Measurements from ENCODE around the gene ZNF79. TPM values are rescaled to one million over a fixed set of nuclear protein-coding genes. Genes with fewer than 3 reads are reported as not detected.

The ZNF79 gene
- polyA plus RNA-seq, 3 donors = 6.3 to 7.5 (median 6.4) TPM

DNA sequence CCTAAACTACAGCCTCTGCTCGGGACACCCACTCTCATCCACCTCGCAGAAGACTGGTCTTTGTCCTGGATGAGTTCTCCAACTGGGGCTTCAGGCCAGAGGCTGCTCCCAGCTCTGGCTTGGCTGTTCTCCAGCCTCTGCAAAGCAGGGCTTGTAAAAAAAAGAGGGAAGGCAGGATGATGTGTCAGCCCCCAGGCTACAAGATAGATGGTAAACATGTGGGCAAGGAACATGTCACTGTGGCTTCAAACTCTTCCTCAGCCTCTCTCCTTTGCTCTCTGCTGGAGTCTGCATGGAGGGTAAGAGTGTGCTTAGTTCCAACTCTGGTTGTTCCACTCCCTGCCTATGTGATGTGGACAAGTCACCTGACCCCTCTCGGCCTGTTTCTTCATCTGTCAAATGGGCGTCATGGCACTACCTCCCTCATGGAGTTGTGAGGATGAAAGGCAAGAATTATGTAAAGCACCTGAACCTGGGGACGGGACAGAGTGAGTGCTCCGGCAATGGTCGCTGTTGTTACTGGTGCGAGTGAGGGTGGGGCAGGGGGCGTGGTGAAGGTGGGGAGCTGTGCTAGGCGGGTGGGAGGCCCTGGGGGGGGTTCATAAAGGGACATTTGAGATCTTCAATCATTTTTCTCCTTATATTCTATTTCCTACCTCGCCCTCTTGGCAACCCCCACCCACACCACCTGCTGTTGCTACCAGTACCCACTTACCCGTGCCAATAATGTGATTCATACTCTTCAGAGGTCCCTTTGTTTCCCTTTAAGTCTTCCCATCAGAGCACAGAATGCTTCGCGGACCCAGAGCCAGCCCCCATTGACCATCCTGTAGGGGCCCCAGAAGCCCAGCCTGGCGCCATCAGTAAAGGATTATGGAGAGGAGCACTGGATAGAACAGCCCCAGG, 6.8 kb upstream of the ZNF79 start:
- DNase-seq (ENCODE audit: extremely low read depth in 1 of 11, low read depth in 9 of 11, low spot score in 4 of 11) = no peak

DNA sequence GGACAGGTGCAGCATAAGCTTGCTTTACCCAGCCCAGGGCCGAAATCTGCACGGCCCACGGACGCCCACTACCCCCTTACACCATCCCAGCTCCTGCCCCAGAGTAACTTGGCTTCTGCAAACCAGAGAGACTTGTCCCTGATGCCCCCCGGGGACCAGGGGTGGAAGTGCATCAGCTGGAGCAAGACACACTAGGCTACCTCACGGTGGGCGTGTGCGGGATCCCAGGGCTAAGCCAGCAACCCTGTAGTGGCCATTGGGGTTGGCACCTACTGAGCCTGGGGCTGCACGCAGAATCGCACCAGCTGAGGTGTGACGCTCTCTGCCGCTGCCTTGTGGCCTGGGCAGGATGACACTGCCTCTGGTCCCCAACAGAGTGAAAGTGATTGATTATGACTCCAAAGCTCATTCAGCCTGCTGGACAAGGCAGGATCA, 6.1 kb upstream of the ZNF79 start:
- DNase-seq (ENCODE audit: extremely low read depth in 1 of 11, low read depth in 9 of 11, low spot score in 4 of 11) = no peak

DNA sequence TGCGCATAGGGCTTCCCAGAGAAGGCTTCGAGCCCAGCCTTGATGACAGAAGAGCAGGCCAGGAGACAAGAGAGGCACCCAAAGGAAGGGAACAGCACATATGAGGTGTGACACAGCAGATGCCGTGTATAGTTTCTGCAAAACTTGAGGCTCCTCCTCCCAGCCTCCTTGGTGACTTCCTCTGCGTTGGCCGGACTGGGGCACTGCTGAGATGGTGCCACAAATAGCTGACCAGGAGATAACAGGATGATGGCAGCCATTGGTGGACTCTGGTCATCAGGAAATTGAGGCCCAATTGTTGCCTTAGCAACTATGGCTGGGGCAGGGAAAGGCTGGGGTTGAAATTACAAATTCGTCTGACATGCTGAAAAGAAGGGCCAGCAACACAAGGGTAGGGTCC, 4.8 kb upstream of the ZNF79 start:
- no peak for DNase-seq (ENCODE audit: extremely low read depth in 1 of 11, low read depth in 9 of 11, low spot score in 4 of 11)

DNA sequence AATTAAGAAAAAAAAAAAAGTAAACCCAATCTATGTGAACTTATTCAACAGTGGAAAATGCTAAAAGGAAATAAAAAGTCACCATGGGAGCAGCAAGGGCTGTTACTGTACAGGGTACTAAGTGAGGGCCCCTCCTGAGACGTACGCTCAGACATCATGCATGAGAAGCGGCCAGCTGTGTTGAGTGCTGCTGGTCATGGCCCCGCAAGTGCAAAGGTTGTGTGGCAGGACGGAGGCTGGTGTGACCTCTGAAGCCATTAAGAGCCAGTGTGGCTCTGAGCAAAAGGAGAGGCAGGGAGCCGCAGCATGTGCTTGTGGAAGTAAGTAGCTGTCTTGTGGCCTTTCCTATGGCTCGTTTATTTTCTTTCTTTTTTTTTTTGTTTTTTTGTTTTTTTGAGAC, 3.1 kb upstream of the ZNF79 start:
- DNase-seq (ENCODE audit: extremely low read depth in 1 of 11, low read depth in 9 of 11, low spot score in 4 of 11) = no peak

DNA sequence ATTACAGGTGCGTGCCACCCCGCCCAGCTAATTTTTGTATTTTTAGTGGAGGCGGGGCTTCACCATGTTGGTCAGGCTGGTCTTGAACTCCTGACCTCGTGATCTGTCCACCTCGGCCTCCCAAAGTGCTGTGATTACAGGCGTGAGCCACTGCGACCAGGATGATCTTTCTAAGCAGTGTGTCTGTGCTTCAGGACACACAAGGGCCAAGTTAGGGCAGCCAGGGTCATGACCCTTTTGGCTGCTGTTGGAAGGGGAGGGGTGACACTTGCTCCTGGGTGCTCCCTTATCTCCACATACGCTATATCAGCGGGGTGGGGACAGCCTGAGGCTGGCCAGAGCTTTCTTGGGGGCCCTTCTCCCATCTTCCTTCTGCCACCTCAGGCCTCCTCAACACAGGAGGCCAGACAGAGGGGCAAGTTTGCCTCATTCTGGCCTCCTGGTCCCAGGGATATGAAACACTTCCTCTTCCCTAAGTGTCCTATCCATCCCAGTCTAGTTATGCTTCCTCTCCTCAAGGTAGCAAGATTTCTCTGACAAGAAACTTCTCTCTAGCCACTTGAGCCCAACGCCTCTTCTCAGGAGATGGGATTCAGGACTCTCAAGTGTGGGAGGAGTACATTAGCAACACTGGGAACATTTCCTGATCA, 1.9 kb upstream of the ZNF79 start:
- DNase-seq (ENCODE audit: extremely low read depth in 1 of 11, low read depth in 9 of 11, low spot score in 4 of 11) = no peak

DNA sequence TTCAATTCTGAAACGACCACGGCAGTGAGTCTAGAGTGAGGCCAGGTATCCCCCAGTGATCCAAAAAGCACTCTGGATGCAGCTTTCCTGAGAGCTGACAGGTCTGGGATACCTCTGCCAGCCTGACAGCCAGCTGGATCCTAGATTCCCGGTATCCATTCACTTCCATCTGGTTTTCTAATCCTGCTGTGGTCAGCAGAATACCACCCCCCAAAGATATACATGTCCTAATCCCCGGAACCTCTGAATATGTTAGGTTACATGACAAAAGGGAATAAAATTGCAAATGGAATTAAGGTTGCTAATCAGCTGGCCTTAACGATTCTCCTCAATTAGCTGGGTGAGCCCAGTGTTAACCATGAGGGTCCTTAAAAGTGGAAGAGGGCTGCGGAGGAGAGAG, 1.4 kb upstream of the ZNF79 start:
- no peak for DNase-seq (ENCODE audit: extremely low read depth in 1 of 11, low read depth in 9 of 11, low spot score in 4 of 11)

DNA sequence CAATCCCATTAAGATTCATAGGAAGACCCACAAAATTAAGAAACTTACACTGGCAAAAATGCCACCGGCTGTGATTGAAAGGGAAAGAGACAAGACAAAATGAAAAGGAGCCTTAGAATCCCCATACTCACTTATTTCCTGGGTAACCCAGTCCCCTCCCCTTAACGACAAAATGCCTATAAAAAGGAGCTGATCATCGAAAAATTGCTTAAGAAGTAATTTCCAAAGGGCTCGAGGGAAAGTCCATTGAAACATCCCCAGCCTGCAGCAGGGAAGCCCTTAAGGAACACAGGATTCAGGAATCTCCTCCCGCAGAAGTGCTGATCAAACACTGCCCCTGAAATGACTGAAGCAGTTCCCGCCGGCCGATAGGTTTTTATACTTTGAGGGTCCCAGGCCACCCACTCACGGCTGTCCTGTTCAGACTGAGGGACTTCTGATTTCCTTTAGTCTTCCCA, 677 bp upstream of the ZNF79 start:
- DNase-seq (ENCODE audit: extremely low read depth in 1 of 11, low read depth in 9 of 11, low spot score in 4 of 11) = peak in 2 of 11 donors; percentile 10 to 19

DNA sequence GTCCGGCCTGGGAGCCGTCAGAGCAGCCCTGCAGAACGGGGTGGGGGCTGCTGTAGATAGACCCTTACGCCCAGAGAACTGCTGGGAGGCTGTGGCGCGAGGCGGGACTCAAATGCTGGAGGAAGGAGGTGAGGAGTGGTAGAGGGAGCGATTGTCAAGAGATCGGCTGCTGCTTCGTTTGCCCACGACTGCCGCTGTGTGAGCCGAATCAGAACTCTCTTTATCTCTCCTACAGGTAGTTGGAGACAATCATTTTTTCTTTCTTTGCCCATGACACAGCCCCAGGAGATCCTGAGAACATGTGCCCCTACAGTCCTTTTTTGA, 456 bp downstream of the ZNF79 start:
- peak in 2 of 11 donors; percentile 4 to 12 for DNase-seq (ENCODE audit: extremely low read depth in 1 of 11, low read depth in 9 of 11, low spot score in 4 of 11)

DNA sequence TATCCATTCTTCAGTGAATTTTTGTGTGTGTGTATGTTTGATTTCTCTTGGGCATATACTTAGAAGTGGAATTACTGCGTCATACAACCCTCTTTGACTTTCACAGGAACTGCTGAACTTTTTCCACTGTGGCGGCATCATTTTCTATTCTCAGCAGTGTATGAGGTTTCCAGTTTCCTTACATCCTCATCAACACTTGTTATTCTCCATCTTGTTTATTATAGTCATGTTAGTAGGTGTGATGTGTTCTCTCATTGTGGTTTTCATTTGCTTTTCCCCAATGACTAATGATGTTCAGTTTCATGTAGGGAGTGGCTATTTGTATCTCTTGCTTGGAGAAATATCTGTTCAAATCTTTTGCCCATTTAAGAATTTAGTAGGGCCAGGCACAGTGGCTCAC, 2.6 kb downstream of the ZNF79 start:
- DNase-seq (ENCODE audit: extremely low read depth in 1 of 11, low read depth in 9 of 11, low spot score in 4 of 11) = no peak

DNA sequence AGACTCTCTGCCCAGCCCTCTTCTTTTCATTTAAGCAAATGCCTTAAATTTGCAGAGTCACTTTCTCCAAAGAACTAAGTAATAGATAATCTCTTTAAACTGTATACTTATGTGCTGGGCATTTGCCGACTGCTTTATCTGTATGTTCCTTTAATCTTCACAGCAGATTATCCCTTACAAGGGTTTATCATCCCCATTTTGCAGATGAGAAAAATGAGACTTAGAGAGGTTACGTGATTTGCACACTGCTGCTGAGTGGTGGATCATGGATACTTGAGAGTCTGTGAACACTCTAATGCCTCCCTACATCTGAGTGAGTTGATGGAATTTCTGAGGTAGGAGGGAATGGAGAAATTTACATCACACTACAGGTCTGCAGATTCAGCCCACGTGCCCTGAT, 4.2 kb downstream of the ZNF79 start:
- DNase-seq (ENCODE audit: extremely low read depth in 1 of 11, low read depth in 9 of 11, low spot score in 4 of 11) = no peak

DNA sequence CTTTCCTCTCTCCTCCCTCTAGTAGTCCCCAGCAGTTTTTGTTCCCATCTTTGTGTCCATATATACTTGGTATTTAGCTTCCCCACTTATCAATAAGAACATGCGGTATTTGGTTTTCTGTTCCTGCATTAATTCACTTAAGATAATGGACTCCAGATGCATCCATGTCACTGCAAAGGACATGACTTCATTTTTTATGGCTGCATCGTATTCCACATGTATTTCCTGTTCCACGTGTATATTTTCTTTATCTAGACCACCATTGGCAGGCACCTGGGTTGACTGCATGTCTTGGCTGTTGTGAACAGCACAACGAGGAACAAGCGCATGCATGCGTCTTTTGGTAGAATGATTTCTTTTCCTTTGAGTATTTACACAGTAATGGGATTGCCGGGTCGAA, 6.2 kb downstream of the ZNF79 start:
- no peak for DNase-seq (ENCODE audit: extremely low read depth in 1 of 11, low read depth in 9 of 11, low spot score in 4 of 11)

DNA sequence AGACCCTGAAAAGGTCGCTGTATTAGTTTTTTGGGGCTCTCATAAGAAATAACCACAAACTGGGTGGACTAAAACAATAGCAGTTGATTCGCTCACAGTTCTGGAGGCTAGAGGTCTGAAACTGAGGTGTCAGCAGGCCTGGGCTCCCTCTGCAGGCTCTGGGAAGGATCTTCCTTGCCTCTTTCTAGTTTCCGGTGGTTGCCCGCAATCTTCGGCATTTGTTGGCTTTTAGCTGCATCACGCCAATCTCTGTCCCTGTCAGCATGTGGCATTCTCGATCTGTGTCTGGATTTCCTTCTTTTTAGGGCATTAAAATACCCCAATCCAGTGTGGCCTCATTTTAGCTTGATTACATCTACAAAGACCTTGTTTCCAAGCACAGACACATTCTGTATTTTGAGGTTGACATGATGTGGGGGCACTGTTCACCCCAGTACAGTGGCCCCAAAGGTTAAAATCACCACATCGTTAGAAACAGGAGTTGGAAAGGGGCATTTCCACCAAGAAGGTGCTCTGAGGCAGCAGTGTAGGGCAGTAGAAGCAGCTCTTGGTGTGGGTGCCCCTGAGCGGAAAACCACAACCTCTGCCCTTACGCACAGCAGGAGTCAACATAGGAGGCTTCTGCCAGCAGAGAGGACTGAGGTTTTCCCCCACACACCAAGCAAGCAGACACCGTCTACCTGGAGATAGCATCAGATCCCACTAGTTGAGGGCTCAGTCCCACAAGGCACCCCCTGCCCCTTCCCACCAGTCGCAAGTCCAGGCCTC, 13.5 kb downstream of the ZNF79 start:
- DNase-seq (ENCODE audit: extremely low read depth in 1 of 11, low read depth in 9 of 11, low spot score in 4 of 11) = no peak

DNA sequence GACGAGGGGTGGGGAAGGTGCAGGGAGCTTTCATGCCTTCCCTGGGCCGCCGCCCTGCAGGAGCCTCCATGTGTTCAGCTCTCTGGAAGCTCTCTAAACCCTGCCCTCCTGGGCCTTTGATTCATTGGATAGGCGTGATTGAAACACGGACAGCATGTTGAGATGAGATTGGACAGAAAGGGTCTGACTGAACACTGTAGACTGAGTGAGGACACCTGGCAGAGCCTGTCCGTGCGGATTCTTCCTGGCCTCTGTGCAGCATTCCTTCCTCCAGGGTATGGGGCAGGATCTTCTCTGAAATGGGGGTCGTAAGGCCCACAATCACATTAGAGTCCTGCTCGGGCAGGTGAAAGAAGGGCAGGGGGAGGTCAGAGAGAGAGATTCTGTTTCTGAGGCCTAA, 14.2 kb downstream of the ZNF79 start:
- DNase-seq (ENCODE audit: extremely low read depth in 1 of 11, low read depth in 9 of 11, low spot score in 4 of 11) = no peak

DNA sequence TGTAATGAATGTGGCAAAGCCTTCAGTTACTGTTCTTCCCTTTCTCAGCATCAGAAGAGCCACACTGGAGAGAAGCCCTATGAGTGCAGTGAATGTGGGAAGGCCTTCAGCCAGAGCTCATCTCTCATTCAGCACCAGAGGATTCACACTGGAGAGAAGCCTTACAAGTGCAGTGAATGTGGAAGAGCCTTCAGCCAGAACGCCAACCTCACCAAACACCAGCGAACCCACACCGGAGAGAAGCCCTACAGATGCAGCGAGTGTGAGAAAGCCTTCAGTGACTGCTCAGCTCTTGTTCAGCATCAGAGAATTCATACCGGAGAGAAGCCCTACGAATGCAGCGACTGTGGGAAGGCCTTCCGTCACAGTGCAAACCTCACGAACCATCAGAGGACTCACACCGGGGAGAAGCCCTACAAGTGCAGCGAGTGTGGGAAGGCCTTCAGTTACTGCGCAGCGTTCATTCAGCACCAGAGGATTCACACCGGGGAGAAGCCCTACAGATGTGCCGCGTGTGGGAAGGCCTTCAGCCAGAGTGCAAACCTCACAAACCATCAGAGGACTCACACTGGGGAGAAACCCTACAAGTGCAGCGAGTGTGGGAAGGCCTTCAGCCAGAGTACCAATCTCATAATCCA, 20.2 kb downstream of the ZNF79 start:
- DNase-seq (ENCODE audit: extremely low read depth in 1 of 11, low read depth in 9 of 11, low spot score in 4 of 11) = no peak

DNA sequence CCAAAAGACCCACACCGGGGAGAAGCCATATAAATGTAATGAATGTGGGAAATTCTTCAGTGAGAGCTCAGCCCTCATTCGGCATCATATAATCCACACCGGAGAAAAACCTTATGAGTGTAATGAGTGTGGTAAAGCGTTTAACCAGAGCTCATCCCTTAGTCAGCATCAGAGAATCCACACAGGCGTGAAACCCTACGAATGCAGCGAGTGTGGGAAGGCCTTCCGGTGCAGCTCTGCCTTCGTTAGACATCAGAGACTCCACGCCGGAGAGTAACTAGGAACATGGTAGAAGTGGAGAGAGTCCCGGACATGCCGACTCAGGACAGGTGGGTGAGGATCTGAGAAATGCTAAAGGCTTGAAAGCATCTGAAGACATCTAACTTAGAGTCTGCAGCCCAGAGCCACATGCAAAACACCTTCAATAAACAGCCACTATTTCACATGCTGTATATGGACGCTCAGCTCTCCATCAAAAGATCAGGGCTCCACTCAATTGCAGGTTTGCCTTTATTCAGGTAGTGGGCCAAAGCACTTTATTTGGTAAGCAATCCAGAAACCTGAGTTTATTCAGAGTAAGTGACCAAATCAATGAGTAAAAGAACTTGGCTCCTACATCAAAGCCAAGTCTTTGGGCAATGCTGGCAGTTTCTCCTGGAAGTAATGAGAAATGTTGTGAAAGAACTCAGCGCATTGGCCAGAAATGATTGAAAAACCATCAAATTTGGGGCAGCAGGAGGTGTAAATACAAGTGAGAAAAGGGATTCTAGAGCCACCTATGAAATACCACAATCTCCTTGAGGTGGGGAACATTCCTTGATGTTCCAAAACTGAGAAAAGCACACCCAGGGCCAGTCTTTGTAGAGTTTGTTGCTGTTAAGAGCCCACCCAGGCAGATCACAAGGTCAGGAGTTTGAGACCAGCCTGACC, 21.0 kb downstream of the ZNF79 start:
- DNase-seq (ENCODE audit: extremely low read depth in 1 of 11, low read depth in 9 of 11, low spot score in 4 of 11) = no peak

DNA sequence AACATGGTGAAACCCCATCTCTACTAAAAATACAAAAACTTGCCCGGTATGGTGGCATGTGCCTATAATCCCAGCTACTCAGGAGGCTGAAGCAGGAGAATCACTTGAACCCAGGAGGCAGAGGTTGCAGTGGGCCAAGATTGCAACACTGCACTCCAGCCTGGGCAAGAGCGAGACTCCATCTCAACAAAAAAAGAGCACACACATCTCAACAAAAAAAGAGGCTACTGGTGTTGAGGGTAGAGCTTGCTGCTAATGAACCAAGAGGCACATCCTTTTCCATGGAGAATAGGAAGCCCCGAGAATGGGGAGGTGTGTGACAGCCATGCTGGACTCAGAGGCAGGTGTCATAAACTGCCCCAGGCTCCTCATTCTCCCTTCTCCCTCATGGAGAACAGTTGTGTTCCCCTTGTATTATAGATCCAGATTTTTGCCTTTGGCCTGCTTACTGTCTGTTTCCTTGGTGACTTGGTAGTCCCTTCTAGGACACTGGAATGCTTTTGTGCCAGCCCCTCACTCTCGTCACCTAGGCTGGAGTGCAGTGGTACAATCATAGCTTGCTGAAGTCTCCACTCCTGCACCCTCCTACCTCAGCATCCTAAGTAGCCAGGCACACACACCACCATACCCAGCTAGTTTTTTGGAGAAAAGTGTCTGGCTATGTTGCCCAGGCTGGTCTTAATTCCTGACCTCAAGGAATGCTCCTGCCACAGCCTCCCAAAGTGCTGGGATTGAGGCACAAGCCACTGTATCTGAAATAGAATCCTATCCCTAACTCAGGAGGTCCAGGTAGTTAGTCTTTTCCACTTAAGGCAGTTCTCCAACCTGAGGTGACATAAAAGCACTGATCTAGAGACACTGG, 21.9 kb downstream of the ZNF79 start:
- no peak for DNase-seq (ENCODE audit: extremely low read depth in 1 of 11, low read depth in 9 of 11, low spot score in 4 of 11)

DNA sequence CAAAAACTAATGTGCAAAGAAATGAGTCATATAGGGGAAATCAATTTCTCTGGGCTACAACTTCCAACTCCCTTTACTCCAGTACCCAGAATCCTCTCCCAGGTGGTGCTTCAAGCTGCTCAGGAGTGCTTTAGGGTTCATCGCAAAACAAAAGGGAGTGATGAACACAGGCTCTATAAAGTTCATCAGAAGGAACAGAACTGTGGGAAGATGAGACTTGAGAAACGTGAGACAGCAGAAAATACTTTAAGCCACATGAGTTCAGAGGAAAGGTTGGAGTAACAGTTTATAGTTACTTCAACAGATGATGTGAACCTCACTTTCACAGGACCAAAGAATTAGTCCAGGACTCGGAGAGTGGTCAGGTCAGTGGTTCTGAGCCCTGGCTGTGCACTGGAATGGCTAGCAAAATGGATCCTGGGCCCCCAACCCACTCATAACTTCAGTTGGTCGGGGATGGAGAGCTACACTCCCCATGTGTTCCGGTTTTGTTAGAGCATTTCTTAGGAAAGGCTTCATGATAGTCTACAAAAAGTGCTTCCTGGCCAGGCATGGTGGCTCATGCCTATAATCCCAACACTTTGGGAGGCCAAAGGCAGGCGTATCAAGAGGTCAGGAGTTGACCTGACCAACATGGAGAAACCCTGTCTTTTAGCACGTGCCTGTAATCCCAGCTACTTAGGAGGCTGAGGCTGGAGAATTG, 22.7 kb downstream of the ZNF79 start:
- no peak for DNase-seq (ENCODE audit: extremely low read depth in 1 of 11, low read depth in 9 of 11, low spot score in 4 of 11)
